Omental fat pad (tissue), 4 donors: ENCODE measurements around the gene MAML3. TPM values are rescaled to one million over a fixed set of nuclear protein-coding genes. Genes with fewer than 3 reads are reported as not detected.
"Not testable (repeated sequence)": the region's sequence is repeated elsewhere in the genome, so short reads cannot be mapped to it uniquely, and the experiment has no call there.

Experiments used
- ATAC-seq: fragments of 150-250 bp; one replicate; pipeline ENCODE4 v1.9.1; 2016; ENCODE audit warnings: mild to moderate bottlenecking, moderate library complexity; ENCODE audit not compliant: low FRiP score
- DNase-seq: peaks from one replicate; pipeline ENCODE4 v3.0.0-alpha.2; 2019; ENCODE audit warnings: low spot score
- CTCF ChIP-seq, 3 donors: fragments of 450-650 bp; IDR thresholded peaks; one replicate each; pipeline ENCODE4 v1.5.1; 2016 to 2017; ENCODE audit warnings: antibody characterized with exemption in 3 of 3, mild to moderate bottlenecking in 3 of 3, moderate library complexity in 2 of 3
- total RNA-seq, 4 donors: library from RNA; depleted of rRNA; stranded (reverse); fragments of >200 nt; gene quantifications; one replicate each; pipeline ENCODE4 v1.1.0, GENCODE V29; 2016

MAML3 gene
- total RNA-seq, 4 donors from 2014 or later: 4.8 to 12.8 (median 11.7) TPM

DNA sequence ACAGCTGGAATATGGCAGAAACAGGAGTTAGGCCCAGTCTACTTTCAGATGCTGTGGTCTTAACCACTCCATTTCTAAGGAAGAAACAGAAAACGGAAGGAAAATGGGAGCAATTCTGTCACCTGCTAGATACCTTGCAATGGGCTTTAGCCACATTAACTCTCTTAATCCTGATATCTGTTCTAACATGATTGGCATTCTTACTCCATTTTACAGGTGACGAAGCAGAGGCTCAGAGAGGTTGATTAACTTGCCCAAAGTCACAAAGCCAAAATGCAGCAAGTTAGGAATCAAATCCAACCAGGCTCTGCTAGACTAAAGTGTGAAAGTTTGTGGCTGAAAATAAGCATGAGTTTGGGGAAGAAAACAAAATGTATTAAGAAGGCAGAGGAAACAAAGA lies 196.9 kb downstream of the MAML3 start:
- no peak for ATAC-seq
- TF ChIP-seq CTCF (IDR thresholded peaks at IDR 0.05): no peak
- DNase-seq: no peak

GRCh38 chr4:139956507-139957017 lies 197.4 kb downstream of the MAML3 start:
- ATAC-seq (no peak), DNase-seq (no peak)
- no peak for TF ChIP-seq CTCF (IDR thresholded peaks at IDR 0.05)

DNA sequence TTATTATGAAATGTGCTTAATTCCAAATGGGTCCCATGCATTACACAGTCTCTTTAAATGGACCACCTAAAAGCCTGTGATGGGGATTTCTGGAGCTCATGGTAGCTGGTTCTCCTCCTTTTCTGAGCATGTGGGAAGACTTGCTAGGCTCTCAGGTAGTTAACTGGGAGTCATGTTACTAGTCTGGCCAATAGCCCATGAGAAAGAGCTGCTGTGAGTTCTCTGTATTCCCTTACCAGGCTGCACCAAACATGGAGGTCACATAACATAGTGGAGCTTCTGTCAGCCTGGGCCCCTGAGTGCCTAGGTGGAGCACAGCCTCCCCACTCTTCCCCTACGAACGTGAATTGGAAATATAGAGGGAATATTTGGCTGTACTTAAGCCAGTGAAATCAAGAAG lies 198.4 kb downstream of the MAML3 start:
- no peak for DNase-seq
- ATAC-seq: no peak
- no peak for TF ChIP-seq CTCF (IDR thresholded peaks at IDR 0.05)

- DNase-seq (no peak), ATAC-seq (no peak)
- TF ChIP-seq CTCF (IDR thresholded peaks at IDR 0.05): no peak
Observed at GRCh38 chr4:139954512-139954911, 199.5 kb downstream of the MAML3 start.

DNA sequence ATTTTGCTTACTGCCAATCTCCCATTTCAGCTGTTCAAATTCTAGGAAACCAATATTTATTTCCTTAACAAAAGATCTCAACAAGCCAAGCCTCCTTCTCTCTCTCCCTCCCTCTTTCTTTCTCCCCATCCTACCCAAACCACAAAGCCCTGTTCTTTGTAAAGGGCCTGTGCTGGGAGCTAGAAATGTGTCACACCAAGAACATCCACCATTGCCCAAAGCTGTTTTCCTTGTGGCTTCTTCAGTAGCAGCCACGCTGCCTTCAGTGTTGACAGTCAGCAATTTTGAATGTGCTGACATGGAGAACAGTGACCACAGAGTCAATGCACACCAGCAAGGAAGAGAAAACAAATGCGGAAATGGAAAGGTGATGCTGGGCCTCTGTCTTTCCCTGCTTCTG lies 203.0 kb downstream of the MAML3 start:
- ATAC-seq: no peak
- TF ChIP-seq CTCF (IDR thresholded peaks at IDR 0.05): no peak
- DNase-seq: no peak

DNA sequence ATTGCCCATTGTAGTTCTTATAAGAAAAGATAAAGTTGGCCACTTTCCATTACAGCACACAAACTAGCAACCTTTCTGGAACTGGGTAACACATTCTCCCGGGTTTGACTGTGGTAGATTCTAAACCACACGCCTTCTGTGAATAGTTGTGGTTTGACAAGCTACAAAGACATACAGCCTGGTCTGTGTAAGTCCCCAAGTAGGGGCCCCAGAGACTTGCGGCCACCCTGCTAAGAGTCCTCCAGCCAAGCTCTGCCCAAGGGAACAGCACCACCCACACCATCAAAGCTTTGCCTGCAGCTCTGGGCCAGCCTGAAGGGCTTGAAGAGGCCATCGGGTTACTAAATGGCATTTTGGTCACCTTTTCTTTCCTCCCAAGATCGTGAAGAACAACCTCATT lies 203.4 kb downstream of the MAML3 start:
- DNase-seq: no peak
- ATAC-seq: no peak
- TF ChIP-seq CTCF (IDR thresholded peaks at IDR 0.05): no peak

- not testable (repeated sequence) for DNase-seq, ATAC-seq
Observed at GRCh38 chr4:139944916-139945315, 209.1 kb downstream of the MAML3 start.

DNA sequence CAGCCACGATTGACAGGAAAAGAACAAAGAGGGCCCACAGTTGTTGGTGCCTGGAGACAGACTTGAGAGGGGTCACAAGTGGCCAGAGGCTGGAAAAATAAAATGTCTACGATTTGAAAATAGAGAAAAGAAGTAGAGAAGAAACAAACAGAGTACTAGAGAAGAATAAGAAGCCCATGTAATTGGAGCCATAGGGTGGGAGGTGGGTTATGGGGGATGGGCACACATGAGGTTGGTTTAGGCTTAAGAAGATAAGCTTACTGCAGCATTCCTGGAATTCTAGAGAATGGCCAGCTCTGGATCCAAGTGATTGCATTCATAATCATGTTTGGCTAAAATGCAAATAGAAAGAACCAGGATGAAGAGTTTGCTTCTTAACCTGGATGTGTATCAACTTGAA lies 210.7 kb downstream of the MAML3 start:
- DNase-seq (no peak), ATAC-seq (no peak)
- TF ChIP-seq CTCF (IDR thresholded peaks at IDR 0.05): no peak
